Tibial nerve (tissue), 4 donors: ENCODE results near the gene CNTNAP5. TPM values are rescaled to one million over a fixed set of nuclear protein-coding genes. Genes with fewer than 3 reads are reported as not detected.

Experiments
- DNase-seq, 2 donors: peaks; one replicate each; pipeline ENCODE4 v3.0.0-alpha.2; 2019; ENCODE audit warnings: low spot score in 2 of 2
- H3K27ac ChIP-seq, 4 donors: fragments of 200-600 bp; sonication (generic) in 3 of 4; one replicate each; pipeline ENCODE4 v1.5.1; 2017 to 2019; ENCODE audit warnings: mild to moderate bottlenecking in 1 of 4
- H3K27me3 ChIP-seq, 2 donors: fragments of 200-600 bp; sonication (generic) in 1 of 2; one replicate each; pipeline versions ENCODE4 v1.5.1 to v1.6.0; 2017 to 2019
- H3K36me3 ChIP-seq, 3 donors: fragments of 200-600 bp; sonication (generic); one replicate each; pipeline ENCODE4 v1.5.1; 2018 to 2019
- H3K4me1 ChIP-seq, 4 donors: fragments of 200-600 bp; sonication (generic) in 3 of 4; one replicate each; pipeline ENCODE4 v1.5.1; 2017 to 2019
- H3K4me3 ChIP-seq, 4 donors: fragments of 200-600 bp; sonication (generic) in 3 of 4; one replicate each; pipeline ENCODE4 v1.5.1; 2017 to 2019; ENCODE audit warnings: mild to moderate bottlenecking in 1 of 4, moderate library complexity in 1 of 4
- H3K9me3 ChIP-seq, 4 donors: fragments of 200-600 bp; sonication (generic) in 3 of 4; one replicate each; pipeline ENCODE4 v1.5.1; 2017 to 2019
- EP300 ChIP-seq, 2 donors: sonication (generic); formaldehyde crosslinking; IDR thresholded peaks; one replicate each; pipeline ENCODE4 v1.6.1; 2017; ENCODE audit warnings: antibody characterized with exemption in 2 of 2, mild to moderate bottlenecking in 1 of 2
- POLR2A ChIP-seq, 2 donors: fragments of 450-650 bp; IDR thresholded peaks; one replicate each; pipeline ENCODE4 v1.6.1; 2017; ENCODE audit warnings: antibody characterized with exemption in 2 of 2, mild to moderate bottlenecking in 2 of 2, moderate library complexity in 2 of 2
- WGBS, 2 donors: methylation state at CpG; one replicate each; pipeline ENCODE4 v1.1.5; 2018; 5-methylcytosine and 5-hydroxymethylcytosine counted together
- total RNA-seq, 4 donors: library from RNA; depleted of rRNA; stranded (reverse); fragments of >200 nt; gene quantifications; one replicate each; pipeline ENCODE4 v1.1.0, GENCODE V29; 2016
- TF ChIP-seq, protein P1 (sequence below), 5 experiments: fragments of 200-600 bp in 3 of 5; fragments of 450-650 bp in 2 of 5; sonication (generic) in 3 of 5; IDR thresholded peaks; one replicate each; pipeline ENCODE4 v1.5.1; 2016 to 2019; ENCODE audit warnings: antibody characterized with exemption in 5 of 5, mild to moderate bottlenecking in 3 of 5, moderate library complexity in 2 of 5

CNTNAP5 gene
- total RNA-seq, 4 donors from 2014 or later, result under 0.01 to 0.22 TPM; not detected in 2

DNA sequence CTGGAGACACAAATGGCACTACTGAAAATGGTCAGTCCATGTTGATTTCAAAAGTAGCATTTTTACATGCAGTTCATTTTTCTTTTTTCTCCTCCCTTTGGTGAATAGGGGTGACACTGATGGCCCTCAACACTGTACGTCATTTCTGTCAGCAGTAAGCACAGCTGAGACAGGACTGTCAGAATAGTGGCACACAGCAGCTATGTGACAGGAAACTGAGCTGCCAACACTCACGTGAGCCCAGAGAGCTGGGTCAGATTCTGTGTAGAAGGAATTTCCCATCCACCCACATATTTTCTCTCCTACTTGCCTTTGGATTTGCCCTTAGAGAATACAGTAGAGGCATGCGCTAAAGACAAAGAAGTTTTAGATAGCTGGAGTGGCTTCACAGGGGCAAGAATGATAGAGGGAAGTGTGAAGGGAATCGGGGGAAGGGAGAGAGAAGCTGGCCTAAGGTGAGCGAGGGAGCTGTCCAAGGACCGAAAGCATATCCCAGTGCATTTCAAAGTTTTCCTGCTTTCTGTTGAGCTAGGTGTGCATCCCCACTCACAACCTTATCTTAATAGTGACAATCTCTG is 476.6 kb downstream of the CNTNAP5 start:
- H3K27ac ChIP-seq, result no peak overlapping the region
- H3K4me3 ChIP-seq, result no peak overlapping the region
- H3K9me3 ChIP-seq, result no peaks in the 10 kb centered on the region
- H3K4me1 ChIP-seq, result no peaks in the 10 kb centered on the region
- DNase-seq, result no peak
- TF ChIP-seq POLR2A (IDR thresholded peaks at IDR 0.05), result no peak
- TF ChIP-seq, protein P1, sequence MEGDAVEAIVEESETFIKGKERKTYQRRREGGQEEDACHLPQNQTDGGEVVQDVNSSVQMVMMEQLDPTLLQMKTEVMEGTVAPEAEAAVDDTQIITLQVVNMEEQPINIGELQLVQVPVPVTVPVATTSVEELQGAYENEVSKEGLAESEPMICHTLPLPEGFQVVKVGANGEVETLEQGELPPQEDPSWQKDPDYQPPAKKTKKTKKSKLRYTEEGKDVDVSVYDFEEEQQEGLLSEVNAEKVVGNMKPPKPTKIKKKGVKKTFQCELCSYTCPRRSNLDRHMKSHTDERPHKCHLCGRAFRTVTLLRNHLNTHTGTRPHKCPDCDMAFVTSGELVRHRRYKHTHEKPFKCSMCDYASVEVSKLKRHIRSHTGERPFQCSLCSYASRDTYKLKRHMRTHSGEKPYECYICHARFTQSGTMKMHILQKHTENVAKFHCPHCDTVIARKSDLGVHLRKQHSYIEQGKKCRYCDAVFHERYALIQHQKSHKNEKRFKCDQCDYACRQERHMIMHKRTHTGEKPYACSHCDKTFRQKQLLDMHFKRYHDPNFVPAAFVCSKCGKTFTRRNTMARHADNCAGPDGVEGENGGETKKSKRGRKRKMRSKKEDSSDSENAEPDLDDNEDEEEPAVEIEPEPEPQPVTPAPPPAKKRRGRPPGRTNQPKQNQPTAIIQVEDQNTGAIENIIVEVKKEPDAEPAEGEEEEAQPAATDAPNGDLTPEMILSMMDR (IDR thresholded peaks at IDR 0.05), result no peak
- no peak for TF ChIP-seq EP300 (IDR thresholded peaks at IDR 0.05)
- no peaks in the 10 kb centered on the region for H3K27me3 ChIP-seq
- H3K36me3 ChIP-seq, result no peaks in the 10 kb centered on the region
- 45 to 48% methylated on average over 6 of the region's 6 CpGs for WGBS, 2 donors

DNA sequence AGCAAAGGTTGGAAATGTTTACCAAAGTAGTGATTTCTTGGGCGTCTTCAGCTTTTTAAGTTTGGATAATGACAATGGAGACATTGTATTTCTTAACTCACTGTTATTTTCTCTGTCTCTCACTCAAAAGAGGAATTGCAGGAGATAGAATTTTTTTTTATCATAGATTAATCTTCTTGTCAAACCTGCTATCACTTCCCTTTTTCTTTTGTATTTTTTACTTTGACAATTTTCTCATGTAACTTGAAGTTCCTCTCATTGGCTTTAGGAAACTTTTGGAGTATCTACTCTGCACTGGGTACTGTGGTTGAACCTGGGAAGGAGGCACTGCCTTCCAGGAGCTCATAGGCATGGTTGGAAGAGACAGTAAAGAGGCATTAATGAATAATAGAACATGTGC is 489.1 kb downstream of the CNTNAP5 start:
- Histone ChIP-seq H3K4me1 (no peaks in the 10 kb centered on the region), H3K27me3 (no peaks in the 10 kb centered on the region), H3K9me3 (no peaks in the 10 kb centered on the region), H3K27ac (no peak overlapping the region), H3K36me3 (no peaks in the 10 kb centered on the region), H3K4me3 (no peak overlapping the region)
- DNase-seq, result no peak
- TF ChIP-seq, protein P1 (IDR thresholded peaks at IDR 0.05), result no peak
- no peak for TF ChIP-seq EP300 (IDR thresholded peaks at IDR 0.05)
- no peak for TF ChIP-seq POLR2A (IDR thresholded peaks at IDR 0.05)
- WGBS, 2 donors, result 58 to 69% methylated on average over 1 of the region's 1 CpG

DNA sequence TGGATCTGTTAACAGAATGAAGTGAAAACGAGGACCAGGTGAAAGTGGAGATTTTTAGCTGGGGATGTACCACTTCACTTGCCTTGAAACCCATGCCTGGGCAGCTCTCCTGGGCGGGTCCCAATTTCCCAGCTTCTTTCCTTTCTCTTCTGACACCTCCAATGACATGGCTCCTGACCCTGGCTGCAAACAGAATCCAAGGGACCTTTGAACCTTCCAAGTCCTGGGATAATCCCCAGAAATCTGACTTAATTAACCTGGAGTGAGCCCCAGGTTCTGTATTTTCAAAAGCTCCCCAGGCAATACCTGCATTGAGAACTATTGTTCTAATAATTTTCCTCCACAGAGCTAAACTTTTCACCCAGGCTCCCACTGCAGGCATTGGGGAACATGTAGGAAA is 495.9 kb downstream of the CNTNAP5 start:
- H3K27ac ChIP-seq, result no peak overlapping the region
- H3K27me3 ChIP-seq, result no peaks in the 10 kb centered on the region
- no peaks in the 10 kb centered on the region for H3K4me1 ChIP-seq
- H3K9me3 ChIP-seq, result no peaks in the 10 kb centered on the region
- no peak overlapping the region for H3K4me3 ChIP-seq
- TF ChIP-seq, protein P1 (IDR thresholded peaks at IDR 0.05), result no peak
- TF ChIP-seq POLR2A (IDR thresholded peaks at IDR 0.05) (no peak), EP300 (IDR thresholded peaks at IDR 0.05) (no peak)
- DNase-seq, result no peak
- no peaks in the 10 kb centered on the region for H3K36me3 ChIP-seq
- WGBS, 2 donors, result 83 to 90% methylated on average over 2 of the region's 2 CpGs

DNA sequence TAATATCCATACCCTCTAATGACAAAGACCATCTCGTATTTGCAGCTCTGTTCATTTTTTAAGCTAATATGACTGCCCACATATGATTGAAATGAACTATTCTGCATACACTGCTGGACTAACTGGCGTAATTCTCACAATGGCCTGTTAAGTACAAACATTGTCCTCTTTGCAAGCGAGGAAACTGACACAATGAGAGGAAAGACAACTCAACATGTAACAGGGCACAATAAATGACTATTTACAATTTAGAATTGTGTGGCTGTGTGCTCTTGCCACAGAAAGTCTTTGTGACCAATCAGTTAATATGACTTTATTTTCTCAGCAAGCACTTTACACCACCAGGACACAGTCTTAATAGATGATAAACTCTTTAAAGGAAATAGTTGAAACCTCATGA is 498.0 kb downstream of the CNTNAP5 start:
- 39 to 47% methylated on average over 3 of the region's 3 CpGs for WGBS, 2 donors
- H3K4me1 ChIP-seq, result no peaks in the 10 kb centered on the region
- H3K36me3 ChIP-seq, result no peaks in the 10 kb centered on the region
- TF ChIP-seq POLR2A (IDR thresholded peaks at IDR 0.05) (no peak), EP300 (IDR thresholded peaks at IDR 0.05) (no peak)
- TF ChIP-seq, protein P1 (IDR thresholded peaks at IDR 0.05), result no peak
- H3K9me3 ChIP-seq, result no peaks in the 10 kb centered on the region
- no peak for DNase-seq
- no peaks in the 10 kb centered on the region for H3K27me3 ChIP-seq
- H3K27ac ChIP-seq, result no peak overlapping the region
- H3K4me3 ChIP-seq, result no peak overlapping the region

DNA sequence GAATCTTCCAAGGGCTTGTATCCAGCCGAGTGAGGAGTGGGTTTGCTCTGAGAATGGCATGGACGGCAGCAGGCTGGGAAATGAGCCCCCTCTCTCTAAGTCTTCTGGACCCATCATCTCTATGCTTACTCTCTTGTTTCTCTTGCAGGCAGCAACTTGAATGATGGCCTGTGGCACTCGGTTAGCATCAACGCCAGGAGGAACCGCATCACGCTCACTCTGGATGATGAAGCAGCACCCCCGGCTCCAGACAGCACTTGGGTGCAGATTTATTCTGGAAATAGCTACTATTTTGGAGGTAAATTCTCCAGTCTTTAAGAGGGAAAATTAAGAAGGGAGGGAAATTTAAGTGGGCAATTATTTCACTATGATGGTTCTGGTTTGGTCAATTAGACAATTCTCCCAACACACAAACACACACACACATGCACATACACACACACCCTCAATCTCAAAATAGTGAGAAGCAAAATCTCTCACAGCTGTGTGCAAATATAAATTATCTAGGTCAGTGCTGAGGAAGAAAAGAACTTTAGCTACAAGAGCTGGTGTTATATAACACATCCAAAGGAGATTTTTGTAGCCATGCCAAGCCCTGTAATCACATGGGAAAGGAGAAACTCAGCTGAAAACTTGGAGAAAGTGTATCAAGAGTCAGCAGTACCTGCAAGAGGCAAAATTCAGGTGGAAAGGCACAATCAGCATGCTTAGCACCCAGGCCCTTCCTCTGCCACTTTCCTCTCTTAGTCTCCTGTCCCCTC is 499.2 kb downstream of the CNTNAP5 start:
- no peak overlapping the region for H3K27ac ChIP-seq
- DNase-seq, result peak in 1 of 2 donors; percentile 14
- no peaks in the 10 kb centered on the region for H3K27me3 ChIP-seq
- 82 to 83% methylated on average over 7 of the region's 7 CpGs for WGBS, 2 donors
- TF ChIP-seq EP300 (IDR thresholded peaks at IDR 0.05) (no peak), POLR2A (IDR thresholded peaks at IDR 0.05) (no peak)
- TF ChIP-seq, protein P1 (IDR thresholded peaks at IDR 0.05), result no peak
- H3K4me1 ChIP-seq, result no peaks in the 10 kb centered on the region
- no peaks in the 10 kb centered on the region for H3K36me3 ChIP-seq
- no peaks in the 10 kb centered on the region for H3K9me3 ChIP-seq
- H3K4me3 ChIP-seq, result no peak overlapping the region
